ENCODE measurements around the gene AFAP1.

The AFAP1 gene

GRCh38 chr4:7894677-7895181 is 44.9 kb downstream of the AFAP1 start:
- DNase-seq (ENCODE audit: low read depth, low spot score) = no peak

GRCh38 chr4:7894098-7894676 is 45.5 kb downstream of the AFAP1 start:
- DNase-seq (ENCODE audit: low read depth, low spot score) = no peak

- no peak for DNase-seq (ENCODE audit: low read depth, low spot score)
Measured at GRCh38 chr4:7893539-7893938, 46.1 kb downstream of the AFAP1 start.

GRCh38 chr4:7892212-7893019 is 47.2 kb downstream of the AFAP1 start:
- peak; percentile 67 for DNase-seq (ENCODE audit: low read depth, low spot score)

DNA sequence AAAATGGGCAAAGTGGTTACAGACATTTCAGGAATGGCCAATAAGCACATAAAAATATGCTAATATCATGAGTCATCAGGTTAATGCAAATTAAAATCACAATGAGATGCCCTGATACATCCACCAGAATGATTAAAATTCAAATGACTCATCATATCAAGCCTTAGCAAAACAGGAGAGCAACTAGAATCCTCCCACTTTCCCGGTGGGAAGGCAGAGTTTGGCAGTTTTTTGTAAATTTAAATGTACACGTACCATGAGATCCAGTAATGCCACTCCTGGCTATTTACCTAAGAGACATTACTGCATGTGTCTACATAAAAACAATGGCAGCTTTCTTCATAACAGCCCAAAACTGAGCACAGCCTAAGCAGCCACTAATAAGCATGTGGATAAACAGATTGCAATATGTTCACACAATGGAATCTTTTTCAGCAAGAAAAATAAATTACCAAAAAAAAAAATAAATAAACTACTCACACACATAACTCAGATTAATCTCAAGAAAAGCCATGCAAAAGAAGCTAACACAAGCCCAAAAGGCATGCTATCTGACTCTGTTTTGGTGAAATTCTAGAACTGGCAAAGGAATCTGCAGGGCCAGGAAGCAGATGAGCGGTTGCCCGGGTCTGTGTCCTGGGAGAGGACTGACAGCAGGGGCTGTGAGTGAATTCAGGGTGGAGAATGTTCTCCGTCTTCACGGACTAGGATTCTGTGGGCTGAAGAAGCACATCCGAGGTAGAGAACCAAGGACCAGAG is 48.8 kb downstream of the AFAP1 start:
- DNase-seq (ENCODE audit: low read depth, low spot score) = peak; percentile 85

DNA sequence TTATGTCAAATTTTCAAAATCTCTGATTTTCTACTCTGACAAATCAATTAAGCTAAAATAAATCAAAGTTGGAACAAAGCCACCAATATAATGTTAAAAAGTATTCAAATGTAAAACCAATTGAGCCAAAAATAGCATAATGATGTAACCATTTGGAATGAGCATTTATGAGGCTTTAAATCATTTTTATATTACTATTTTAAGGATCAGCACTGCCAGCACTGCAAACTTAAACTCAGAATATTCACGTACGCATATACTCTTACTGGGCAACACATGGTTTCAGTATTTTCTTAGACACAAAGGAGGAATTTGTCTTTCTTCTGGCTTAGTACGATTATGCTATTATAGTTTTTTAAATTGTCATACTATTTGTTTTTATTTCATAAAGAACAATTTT is 52.2 kb downstream of the AFAP1 start:
- DNase-seq (ENCODE audit: low read depth, low spot score) = no peak

- no peak for DNase-seq (ENCODE audit: low read depth, low spot score)
Measured at GRCh38 chr4:7886007-7886973, 53.4 kb downstream of the AFAP1 start.

GRCh38 chr4:7885216-7886006 is 54.2 kb downstream of the AFAP1 start:
- DNase-seq (ENCODE audit: low read depth, low spot score) = no peak

- DNase-seq (ENCODE audit: low read depth, low spot score) = no peak
Measured at GRCh38 chr4:7880683-7881082, 59.0 kb downstream of the AFAP1 start.

DNA sequence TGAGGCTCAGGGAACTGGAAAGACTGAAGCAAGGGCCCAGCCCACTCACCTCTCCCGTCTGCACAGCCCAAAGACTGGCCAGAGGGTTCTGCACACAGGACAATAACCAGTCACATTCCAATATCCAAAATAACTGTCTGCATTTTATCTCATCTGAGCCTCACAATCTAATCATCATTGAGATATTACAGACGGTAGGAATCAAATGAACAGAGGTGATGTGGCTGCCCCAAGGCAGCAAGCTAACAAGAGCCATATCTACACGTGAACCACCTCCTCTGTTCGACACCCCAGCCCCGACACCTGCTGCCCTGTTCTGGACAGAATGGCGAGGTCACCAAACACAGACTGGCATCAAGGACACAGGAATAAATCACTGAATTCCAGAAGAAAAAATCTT is 60.5 kb downstream of the AFAP1 start:
- DNase-seq (ENCODE audit: low read depth, low spot score) = no peak

- DNase-seq (ENCODE audit: low read depth, low spot score) = no peak
Measured at GRCh38 chr4:7878323-7878722, 61.3 kb downstream of the AFAP1 start.

- DNase-seq (ENCODE audit: low read depth, low spot score) = no peak
Measured at GRCh38 chr4:7877176-7877575, 62.5 kb downstream of the AFAP1 start.

DNA sequence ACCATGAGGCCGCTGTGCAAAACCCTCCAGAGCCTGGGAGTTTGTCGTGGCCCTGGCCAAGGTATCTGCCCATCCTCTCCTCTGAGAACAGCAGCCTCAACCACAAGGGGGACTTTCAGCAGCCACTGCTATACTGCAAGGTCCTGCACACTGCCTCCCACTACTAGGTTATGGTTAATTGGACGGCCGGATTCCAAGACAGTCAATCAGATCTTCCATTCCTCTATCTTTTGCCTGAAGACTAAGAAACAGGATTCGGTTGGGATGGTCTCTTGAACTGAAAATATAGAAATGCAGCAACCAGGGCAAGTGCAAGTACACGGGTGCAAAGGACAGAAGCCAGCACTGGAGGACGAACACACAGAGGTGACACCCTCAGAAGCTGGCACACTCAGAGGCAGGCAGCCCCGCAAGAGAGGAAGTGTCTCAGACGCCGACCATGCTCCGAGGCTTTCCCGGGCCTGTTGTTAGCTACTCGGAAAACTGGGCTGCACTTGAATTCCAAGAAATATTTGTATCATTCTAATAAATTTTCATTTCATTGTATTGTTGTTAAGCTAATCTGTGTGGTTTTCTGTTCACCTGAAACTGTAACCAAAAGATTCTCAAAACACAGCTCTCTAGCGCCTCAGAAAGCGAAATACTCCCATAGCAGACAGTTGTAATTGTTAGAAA is 63.3 kb downstream of the AFAP1 start:
- DNase-seq (ENCODE audit: low read depth, low spot score) = peak; percentile 70

- no peak for DNase-seq (ENCODE audit: low read depth, low spot score)
Measured at GRCh38 chr4:7874838-7875237, 64.8 kb downstream of the AFAP1 start.

DNA sequence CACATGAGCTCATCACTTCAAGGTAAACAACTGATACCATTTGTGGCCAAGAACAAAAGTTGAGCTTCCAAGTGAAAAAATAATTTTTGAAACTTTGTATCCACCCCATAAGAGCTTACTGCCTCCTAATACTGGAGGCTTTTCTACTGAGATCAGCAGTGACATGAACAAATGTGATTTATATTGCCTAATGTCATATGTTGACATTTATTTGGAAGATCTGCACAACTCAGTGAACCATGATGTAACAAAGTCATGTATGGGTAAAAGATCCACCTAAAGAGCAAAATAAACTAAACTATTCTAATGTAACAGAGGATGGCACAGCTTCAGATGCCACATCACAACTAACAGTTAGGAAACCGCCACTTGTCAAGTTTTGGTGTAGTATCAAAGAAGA is 65.8 kb downstream of the AFAP1 start:
- DNase-seq (ENCODE audit: low read depth, low spot score) = no peak

DNA sequence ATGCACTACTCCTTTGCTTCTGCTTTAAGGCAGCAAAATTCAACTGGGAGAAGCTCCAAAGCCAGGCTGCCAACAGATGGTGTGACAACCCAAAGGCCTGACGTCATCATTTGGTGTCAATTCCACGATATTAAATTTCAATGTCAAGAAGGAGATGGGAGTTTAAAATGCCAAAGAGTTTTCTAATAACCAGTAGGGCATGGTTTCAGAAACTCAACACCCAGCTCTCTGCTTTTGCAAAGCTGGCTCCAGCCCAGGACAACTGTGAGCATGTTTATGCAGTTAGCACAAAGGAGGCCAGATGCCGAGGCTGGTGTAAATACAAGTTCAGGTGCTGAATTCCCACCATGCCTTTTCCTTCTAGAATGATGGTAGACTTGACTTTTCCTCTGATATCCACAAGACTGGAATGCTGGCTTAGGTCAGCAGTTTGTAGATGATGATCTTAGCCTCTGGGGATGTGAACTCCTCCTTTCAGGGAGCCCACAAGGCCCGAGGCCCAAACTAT is 67.3 kb downstream of the AFAP1 start:
- DNase-seq (ENCODE audit: low read depth, low spot score) = peak; percentile 84

DNA sequence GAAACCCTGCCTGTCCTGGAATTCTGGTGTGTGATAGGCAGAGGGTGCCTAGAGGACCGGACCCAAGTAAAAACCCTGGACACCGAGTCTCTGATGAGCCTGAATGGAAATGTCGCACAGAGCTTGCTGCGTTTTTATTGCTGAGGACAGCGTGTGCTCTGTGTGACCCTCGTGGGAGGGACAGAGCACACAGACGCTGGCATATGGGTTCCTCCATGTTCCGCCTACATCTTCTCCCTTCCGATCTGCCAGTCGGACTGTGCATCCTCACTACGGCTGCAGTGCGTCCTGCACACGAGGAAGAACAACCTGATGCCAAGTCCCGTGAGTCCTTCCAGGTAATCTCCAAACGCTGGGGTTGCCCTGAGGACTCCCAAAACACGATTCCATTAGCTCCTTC is 68.3 kb downstream of the AFAP1 start:
- DNase-seq (ENCODE audit: low read depth, low spot score) = no peak

DNA sequence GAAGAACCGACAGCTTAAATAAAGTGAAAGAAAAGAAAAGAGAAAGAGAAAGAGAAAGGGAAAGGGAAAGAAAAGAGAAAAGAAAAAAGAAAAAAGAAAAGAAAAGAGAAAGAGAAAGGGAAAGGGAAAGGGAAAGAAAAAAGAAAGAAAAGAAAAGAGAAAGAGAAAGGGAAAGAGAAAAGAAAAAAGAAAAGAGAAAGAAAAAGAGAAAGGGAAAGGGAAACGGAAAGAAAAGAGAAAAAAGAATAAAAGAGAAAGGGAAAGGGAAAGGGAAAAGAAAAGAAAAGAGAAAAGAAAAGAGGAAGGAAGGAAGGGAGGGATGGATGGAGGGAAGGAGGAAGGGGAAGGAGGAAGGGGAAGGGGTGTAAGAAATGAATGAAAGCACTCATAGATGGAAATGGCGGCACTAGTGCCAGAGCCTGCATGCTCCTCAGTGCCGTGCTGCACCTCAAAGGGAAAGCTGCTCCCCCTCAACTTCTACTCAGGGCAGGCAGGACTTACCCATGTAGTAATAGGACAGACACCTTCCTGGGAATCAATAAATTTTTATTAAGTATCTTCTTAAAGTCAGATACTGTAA is 70.7 kb downstream of the AFAP1 start:
- DNase-seq (ENCODE audit: low read depth, low spot score) = no peak

DNA sequence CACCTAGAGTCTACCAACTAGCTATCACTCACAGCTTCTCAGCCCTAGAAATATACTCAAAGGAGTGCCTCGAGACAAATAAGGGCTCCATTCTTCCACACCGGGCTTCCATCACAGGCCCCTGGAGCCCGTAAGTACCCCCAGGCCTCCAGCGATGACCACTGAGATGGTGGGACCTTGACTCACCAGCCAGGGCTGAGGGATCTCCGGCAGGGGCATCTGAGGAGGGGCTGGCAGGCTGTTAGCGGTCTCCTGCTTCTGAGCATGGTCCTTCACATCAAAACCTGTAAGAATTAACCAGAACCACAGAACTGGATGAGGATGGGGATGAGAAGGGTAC is 71.3 kb downstream of the AFAP1 start:
- no peak for DNase-seq (ENCODE audit: low read depth, low spot score)

Measured in astrocyte of the hippocampus (primary cell).